Measurements from ENCODE around the gene CASZ1. TPM values are rescaled to one million over a fixed set of nuclear protein-coding genes. Genes with fewer than 3 reads are reported as not detected.

The CASZ1 gene
- total RNA-seq, 1 donor from 2014 or later = 4.0 TPM

GRCh38 chr1:10720635-10721034 lies 75.8 kb downstream of the CASZ1 start:
- H3K27ac ChIP-seq (ENCODE audit: low read depth, low read length) = no peak overlapping the region
- peaks cover 59% of the 10 kb centered on the region for H3K27me3 Mint-ChIP-seq (ENCODE audit: low read depth, unreplicated experiment)
- H3K4me1 Mint-ChIP-seq (ENCODE audit: low read depth, unreplicated experiment) = peaks cover 4% of the 10 kb centered on the region
- no peaks in the 10 kb centered on the region for H3K9me3 Mint-ChIP-seq (ENCODE audit: unreplicated experiment)
- no peak overlapping the region for H3K4me3 ChIP-seq (ENCODE audit: insufficient read depth, low read depth, low read length)
- no peaks in the 10 kb centered on the region for H3K9me3 ChIP-seq (ENCODE audit: insufficient read depth, low read depth, low read length)
- no peak for DNase-seq (ENCODE audit: low read depth)
- H3K4me2 ChIP-seq (ENCODE audit: low read length) = no peak overlapping the region
- H3K79me2 ChIP-seq (ENCODE audit: insufficient read depth, low read length) = no peaks in the 10 kb centered on the region
- no peak overlapping the region for H3K4me3 Mint-ChIP-seq (ENCODE audit: unreplicated experiment)
- FAIRE-seq = no peak
- no peak overlapping the region for H2AFZ ChIP-seq (ENCODE audit: low read depth, low read length)
- peaks cover 32% of the 10 kb centered on the region for H3K27me3 ChIP-seq (ENCODE audit: insufficient read depth, low read length)
- H4K20me1 ChIP-seq (ENCODE audit: insufficient read depth, low read length) = no peaks in the 10 kb centered on the region
- H3K27ac Mint-ChIP-seq (ENCODE audit: unreplicated experiment) = no peak overlapping the region
- no peak overlapping the region for H3K9ac ChIP-seq (ENCODE audit: low read length)
- TF ChIP-seq EZH2 (IDR thresholded peaks at IDR 0.05; ENCODE audit: insufficient read depth, low read length) = no peak
- H3K36me3 ChIP-seq (ENCODE audit: insufficient read depth, low read length) = no peaks in the 10 kb centered on the region
- H3K4me1 ChIP-seq (ENCODE audit: insufficient read depth, low read length) = no peaks in the 10 kb centered on the region
- H3K36me3 Mint-ChIP-seq (ENCODE audit: low read depth, unreplicated experiment) = peaks cover 2% of the 10 kb centered on the region

DNA sequence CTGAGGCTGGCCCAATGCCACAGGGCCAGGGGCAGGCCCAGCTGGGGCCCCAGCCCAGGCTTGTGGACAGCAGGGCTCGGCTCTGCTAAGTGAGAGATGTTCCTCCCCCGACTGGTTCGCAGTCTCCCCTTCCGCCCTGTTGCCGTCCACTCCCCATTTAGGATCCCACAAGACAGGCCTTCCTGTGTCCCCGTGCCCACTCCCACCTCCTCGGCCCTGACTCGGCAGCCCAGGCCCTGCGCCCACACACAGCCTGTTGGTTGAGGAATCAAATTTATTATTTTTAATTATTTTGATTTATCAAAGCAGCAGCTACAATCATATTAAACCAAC lies 78.4 kb downstream of the CASZ1 start:
- no peaks in the 10 kb centered on the region for H3K9me3 ChIP-seq (ENCODE audit: insufficient read depth, low read depth, low read length)
- peaks cover 35% of the 10 kb centered on the region for H3K27me3 ChIP-seq (ENCODE audit: insufficient read depth, low read length)
- H3K4me2 ChIP-seq (ENCODE audit: low read length) = no peak overlapping the region
- no peak overlapping the region for H3K9ac ChIP-seq (ENCODE audit: low read length)
- H3K4me1 ChIP-seq (ENCODE audit: insufficient read depth, low read length) = no peaks in the 10 kb centered on the region
- H3K27me3 Mint-ChIP-seq (ENCODE audit: low read depth, unreplicated experiment) = peaks cover 51% of the 10 kb centered on the region
- H2AFZ ChIP-seq (ENCODE audit: low read depth, low read length) = no peak overlapping the region
- H3K36me3 Mint-ChIP-seq (ENCODE audit: low read depth, unreplicated experiment) = no peaks in the 10 kb centered on the region
- no peak for DNase-seq (ENCODE audit: low read depth)
- H3K27ac Mint-ChIP-seq (ENCODE audit: unreplicated experiment) = no peak overlapping the region
- FAIRE-seq = no peak
- H3K4me3 Mint-ChIP-seq (ENCODE audit: unreplicated experiment) = no peak overlapping the region
- H3K36me3 ChIP-seq (ENCODE audit: insufficient read depth, low read length) = no peaks in the 10 kb centered on the region
- H4K20me1 ChIP-seq (ENCODE audit: insufficient read depth, low read length) = peaks cover 3% of the 10 kb centered on the region
- TF ChIP-seq, protein P1, sequence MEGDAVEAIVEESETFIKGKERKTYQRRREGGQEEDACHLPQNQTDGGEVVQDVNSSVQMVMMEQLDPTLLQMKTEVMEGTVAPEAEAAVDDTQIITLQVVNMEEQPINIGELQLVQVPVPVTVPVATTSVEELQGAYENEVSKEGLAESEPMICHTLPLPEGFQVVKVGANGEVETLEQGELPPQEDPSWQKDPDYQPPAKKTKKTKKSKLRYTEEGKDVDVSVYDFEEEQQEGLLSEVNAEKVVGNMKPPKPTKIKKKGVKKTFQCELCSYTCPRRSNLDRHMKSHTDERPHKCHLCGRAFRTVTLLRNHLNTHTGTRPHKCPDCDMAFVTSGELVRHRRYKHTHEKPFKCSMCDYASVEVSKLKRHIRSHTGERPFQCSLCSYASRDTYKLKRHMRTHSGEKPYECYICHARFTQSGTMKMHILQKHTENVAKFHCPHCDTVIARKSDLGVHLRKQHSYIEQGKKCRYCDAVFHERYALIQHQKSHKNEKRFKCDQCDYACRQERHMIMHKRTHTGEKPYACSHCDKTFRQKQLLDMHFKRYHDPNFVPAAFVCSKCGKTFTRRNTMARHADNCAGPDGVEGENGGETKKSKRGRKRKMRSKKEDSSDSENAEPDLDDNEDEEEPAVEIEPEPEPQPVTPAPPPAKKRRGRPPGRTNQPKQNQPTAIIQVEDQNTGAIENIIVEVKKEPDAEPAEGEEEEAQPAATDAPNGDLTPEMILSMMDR (IDR thresholded peaks at IDR 0.05; ENCODE audit: insufficient read depth, low read depth, low read length) = no peak
- TF ChIP-seq EZH2 (IDR thresholded peaks at IDR 0.05; ENCODE audit: insufficient read depth, low read length) = no peak
- no peaks in the 10 kb centered on the region for H3K4me1 Mint-ChIP-seq (ENCODE audit: low read depth, unreplicated experiment)
- no peak overlapping the region for H3K27ac ChIP-seq (ENCODE audit: low read depth, low read length)
- no peak overlapping the region for H3K4me3 ChIP-seq (ENCODE audit: insufficient read depth, low read depth, low read length)
- H3K79me2 ChIP-seq (ENCODE audit: insufficient read depth, low read length) = no peaks in the 10 kb centered on the region
- no peaks in the 10 kb centered on the region for H3K9me3 Mint-ChIP-seq (ENCODE audit: unreplicated experiment)

DNA sequence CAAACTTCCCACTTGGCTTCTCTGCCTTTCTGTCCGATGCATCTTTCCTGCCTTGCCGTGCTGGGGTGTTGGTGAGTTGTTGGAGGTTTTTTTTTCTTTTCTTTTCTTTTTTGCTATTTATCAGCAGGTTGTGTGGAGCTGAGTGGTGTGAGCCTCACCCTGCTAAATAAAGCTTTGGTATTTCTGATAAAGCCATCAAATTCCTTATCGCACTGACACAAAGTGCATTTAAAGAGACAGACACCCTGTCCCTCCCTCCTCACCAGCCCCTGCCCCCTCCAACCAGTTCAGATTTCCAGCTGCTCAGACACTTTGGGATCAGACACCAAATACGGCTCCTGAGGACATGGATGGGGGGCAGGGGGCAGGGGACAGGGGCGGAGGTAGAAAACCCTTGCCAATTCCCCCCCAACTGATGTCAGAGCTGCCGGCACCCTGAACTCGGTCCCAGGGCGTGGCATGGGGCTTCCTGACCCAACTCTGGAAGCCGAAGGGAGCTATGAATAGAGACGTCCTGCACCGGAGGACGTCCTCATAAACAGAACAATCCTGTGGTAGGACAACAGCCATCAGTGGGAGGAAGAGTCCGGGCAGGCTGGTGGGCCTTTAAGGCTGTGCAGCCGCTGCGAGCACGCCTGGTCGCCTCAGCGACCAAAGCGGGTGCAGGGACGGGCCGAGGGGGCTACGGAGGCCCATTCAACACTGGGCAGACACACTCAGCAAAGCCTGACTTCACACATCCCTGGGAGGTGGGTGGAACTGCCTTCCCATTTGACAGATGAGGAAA lies 79.0 kb downstream of the CASZ1 start:
- no peak for FAIRE-seq
- H3K27me3 Mint-ChIP-seq (ENCODE audit: low read depth, unreplicated experiment) = peaks cover 51% of the 10 kb centered on the region

More for the DNA sequence above, 79.0 kb downstream of the CASZ1 start:
- H3K9ac ChIP-seq (ENCODE audit: low read length) = no peak overlapping the region
- H3K4me2 ChIP-seq (ENCODE audit: low read length) = no peak overlapping the region
- no peaks in the 10 kb centered on the region for H3K9me3 ChIP-seq (ENCODE audit: insufficient read depth, low read depth, low read length)
- no peaks in the 10 kb centered on the region for H3K79me2 ChIP-seq (ENCODE audit: insufficient read depth, low read length)
- no peak overlapping the region for H3K4me3 ChIP-seq (ENCODE audit: insufficient read depth, low read depth, low read length)
- Mint-ChIP-seq H3K9me3 (ENCODE audit: unreplicated experiment) (no peaks in the 10 kb centered on the region), H3K27ac (ENCODE audit: unreplicated experiment) (no peak overlapping the region), H3K4me1 (ENCODE audit: low read depth, unreplicated experiment) (no peaks in the 10 kb centered on the region), H3K36me3 (ENCODE audit: low read depth, unreplicated experiment) (no peaks in the 10 kb centered on the region), H3K4me3 (ENCODE audit: unreplicated experiment) (no peak overlapping the region)
- H4K20me1 ChIP-seq (ENCODE audit: insufficient read depth, low read length) = peaks cover 3% of the 10 kb centered on the region
- H3K27ac ChIP-seq (ENCODE audit: low read depth, low read length) = no peak overlapping the region
- DNase-seq (ENCODE audit: low read depth) = no peak
- no peak overlapping the region for H2AFZ ChIP-seq (ENCODE audit: low read depth, low read length)
- TF ChIP-seq, protein P1 (IDR thresholded peaks at IDR 0.05; ENCODE audit: insufficient read depth, low read depth, low read length) = no peak
- TF ChIP-seq EZH2 (IDR thresholded peaks at IDR 0.05; ENCODE audit: insufficient read depth, low read length) = no peak
- H3K36me3 ChIP-seq (ENCODE audit: insufficient read depth, low read length) = no peaks in the 10 kb centered on the region
- peaks cover 34% of the 10 kb centered on the region for H3K27me3 ChIP-seq (ENCODE audit: insufficient read depth, low read length)
- H3K4me1 ChIP-seq (ENCODE audit: insufficient read depth, low read length) = no peaks in the 10 kb centered on the region
